ENCODE data around the gene BTK. TPM values are rescaled to one million over a fixed set of nuclear protein-coding genes. Genes with fewer than 3 reads are reported as not detected.
A peak's percentile ranks its signal among the peaks of the same experiment; 100 is the strongest.

Gene BTK
- total and polyA plus RNA-seq, 9 of the 15 experiments (the other 6 are each of a cell fraction or from before 2014, with no cell fraction given): 14.9 to 93.4 (median 65.2) TPM

GRCh38 chrX:101394372-101394771 is 8.4 kb upstream of the BTK start:
- no peaks in the 10 kb centered on the region for H3K27me3 ChIP-seq (ENCODE audit: control insufficient read depth in 2 of 2, insufficient read depth in 2 of 2, low read length in 2 of 2)
- no peak overlapping the region for H2AFZ ChIP-seq (ENCODE audit: low read depth, low read length)
- no peak overlapping the region for H3K4me2 ChIP-seq (ENCODE audit: insufficient read depth, low read length)
- no peak overlapping the region for H3K27ac ChIP-seq (ENCODE audit: extremely low read depth, low read depth, low read length)
- ATAC-seq (no peak), DNase-seq (ENCODE audit: extremely low read depth in 1 of 4, low spot score in 3 of 4) (no peak), FAIRE-seq (no peak)
- ChIA-PET CTCF (ENCODE audit: low intra/inter-chr PET ratio) (no interaction called here), POLR2A (interaction anchor here (1.8 kb wide), 1 partner anchor 9 kb away, joined by 6 read pairs; no protein-coding TSS in a partner anchor)
- BruUV-seq (replicated peaks): no TSS peak
- H4K20me1 ChIP-seq (replicated peaks; ENCODE audit: control insufficient read depth, insufficient read depth, low read length): peaks cover 5% of the 10 kb centered on the region; the same call in 1 of the 2 replicates
- H3K4me3 ChIP-seq: no peak overlapping the region
- H3K9me1 ChIP-seq (ENCODE audit: control insufficient read depth, insufficient read depth, low read length): no peaks in the 10 kb centered on the region
- H3K4me1 ChIP-seq (replicated peaks in 1 of 2; ENCODE audit: control insufficient read depth in 2 of 2, insufficient read depth in 2 of 2, low read length in 2 of 2): peaks cover 0 to 7% of the 10 kb centered on the region in 2 experiments; a peak in 3 of 5 replicates
- in situ Hi-C loops (cut with MboI) (no loop called here), intact Hi-C loops (cut with micrococcal nuclease) (no loop called here)
- H3K9me3 ChIP-seq (replicated peaks; ENCODE audit: control insufficient read depth, insufficient read depth, low read depth, low read length): no peaks in the 10 kb centered on the region
- H3K9ac ChIP-seq (ENCODE audit: insufficient read depth in 1 of 2, low read depth in 2 of 2, low read length in 2 of 2): no peak overlapping the region
- TF ChIP-seq BCOR (IDR thresholded peaks at IDR 0.05): no peak
- no peak for TF ChIP-seq RBM39 (optimal IDR thresholded peaks at IDR 0.05; ENCODE audit: low read depth, low read length)
- TF ChIP-seq MED1 (CRISPR knock-in tag; IDR thresholded peaks at IDR 0.05; ENCODE audit: borderline replicate concordance): no peak
- TF ChIP-seq RBFOX2 (IDR thresholded peaks at IDR 0.05; ENCODE audit: low read depth, low read length): 0 out of 2 replicates have a peak, but pooled peaks have one; percentile 15
- H3K36me3 ChIP-seq (ENCODE audit: control insufficient read depth, insufficient read depth, low read length): peaks cover 58% of the 10 kb centered on the region
- peaks cover 47% of the 10 kb centered on the region for H3K79me2 ChIP-seq (ENCODE audit: control insufficient read depth, insufficient read depth, low read length)

DNA sequence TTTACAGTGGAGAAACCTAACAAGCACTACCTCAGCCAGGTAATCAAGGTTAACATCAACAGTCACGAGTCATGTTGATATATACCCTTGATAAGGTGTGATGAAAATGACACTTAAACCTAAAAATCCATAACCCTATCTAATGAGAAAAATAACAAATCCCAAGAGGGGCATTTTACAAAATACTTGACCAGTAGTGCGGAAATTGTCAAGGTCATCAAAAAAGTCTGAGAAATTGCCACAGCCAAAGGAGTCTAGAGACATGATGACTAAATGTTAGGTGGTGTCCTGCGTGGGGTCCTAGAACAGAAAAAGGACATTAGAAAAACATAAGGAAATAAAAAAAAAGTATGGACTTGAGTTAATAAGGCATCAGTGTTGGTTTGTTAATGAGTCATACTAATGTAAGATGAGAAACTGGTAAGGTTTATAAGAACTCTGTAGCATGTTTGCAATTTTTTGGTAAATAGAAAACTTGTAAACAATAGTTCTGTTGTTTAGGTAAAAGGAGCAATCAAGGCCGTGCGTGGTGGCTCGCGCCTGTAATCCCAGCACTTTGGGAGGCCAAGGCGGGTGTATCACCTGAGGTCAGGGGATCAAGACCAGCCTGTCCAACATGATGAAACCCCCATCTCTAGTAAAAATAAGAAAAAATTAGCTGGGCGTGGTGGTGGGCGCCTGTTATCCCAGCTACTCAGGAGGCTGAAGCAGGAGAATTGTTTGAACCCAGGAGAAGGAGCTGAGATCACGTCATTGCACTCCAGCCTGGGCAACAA is 7.7 kb upstream of the BTK start:
- POLR2A ChIA-PET: interaction anchor here (0.5 to 1.8 kb wide), 2 partner anchors 9 to 87 kb away, joined by 3 to 6 read pairs; no protein-coding TSS in a partner anchor
- H3K27ac ChIP-seq (ENCODE audit: extremely low read depth, low read depth, low read length): peak overlapping the region; percentile 48; the same call in 2 of the 3 replicates
- DNase-seq (ENCODE audit: extremely low read depth in 1 of 4, low spot score in 3 of 4): no peak
- TF ChIP-seq FOXA3 (CRISPR knock-in tag; conservative IDR thresholded peaks at IDR 0.05 in 1 of 2, IDR thresholded peaks at IDR 0.05 in 1 of 2): no peak
- TF ChIP-seq RBM39 (optimal IDR thresholded peaks at IDR 0.05; ENCODE audit: low read depth, low read length): no peak
- TF ChIP-seq HDGF (IDR thresholded peaks at IDR 0.05): no peak
- no peak for TF ChIP-seq HBP1 (CRISPR knock-in tag; IDR thresholded peaks at IDR 0.05)
- TF ChIP-seq, protein P1, sequence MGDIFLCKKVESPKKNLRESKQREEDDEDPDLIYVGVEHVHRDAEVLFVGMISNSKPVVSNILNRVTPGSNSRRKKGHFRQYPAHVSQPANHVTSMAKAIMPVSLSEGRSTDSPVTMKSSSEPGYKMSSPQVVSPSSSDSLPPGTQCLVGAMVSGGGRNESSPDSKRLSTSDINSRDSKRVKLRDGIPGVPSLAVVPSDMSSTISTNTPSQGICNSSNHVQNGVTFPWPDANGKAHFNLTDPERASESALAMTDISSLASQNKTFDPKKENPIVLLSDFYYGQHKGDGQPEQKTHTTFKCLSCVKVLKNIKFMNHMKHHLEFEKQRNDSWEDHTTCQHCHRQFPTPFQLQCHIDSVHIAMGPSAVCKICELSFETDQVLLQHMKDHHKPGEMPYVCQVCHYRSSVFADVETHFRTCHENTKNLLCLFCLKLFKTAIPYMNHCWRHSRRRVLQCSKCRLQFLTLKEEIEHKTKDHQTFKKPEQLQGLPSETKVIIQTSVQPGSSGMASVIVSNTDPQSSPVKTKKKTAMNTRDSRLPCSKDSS (IDR thresholded peaks at IDR 0.05; ENCODE audit: low read depth, partially characterized antibody): no peak
- TF ChIP-seq RBFOX2 (IDR thresholded peaks at IDR 0.05; ENCODE audit: low read depth, low read length): peak; percentile 39; the same call in 1 of the 2 replicates
- no peak for TF ChIP-seq HNRNPK (IDR thresholded peaks at IDR 0.05; ENCODE audit: low read depth, low read length, poor library complexity, severe bottlenecking)

More for the DNA sequence above, 7.7 kb upstream of the BTK start:
- CTCF ChIA-PET (ENCODE audit: low intra/inter-chr PET ratio): no interaction called here
- 74% methylated on average over 8 of the region's 11 CpGs for WGBS (ENCODE audit: insufficient coverage, low coverage, missing lambda C conversion rate)
- Histone ChIP-seq H3K4me3 (no peak overlapping the region), H3K36me3 (ENCODE audit: control insufficient read depth, insufficient read depth, low read length) (peaks cover 58% of the 10 kb centered on the region), H2AFZ (ENCODE audit: low read depth, low read length) (no peak overlapping the region), H3K27me3 (ENCODE audit: control insufficient read depth in 2 of 2, insufficient read depth in 2 of 2, low read length in 2 of 2) (no peaks in the 10 kb centered on the region), H3K9me1 (ENCODE audit: control insufficient read depth, insufficient read depth, low read length) (no peaks in the 10 kb centered on the region), H3K4me2 (ENCODE audit: insufficient read depth, low read length) (peak overlapping the region; percentile 98), H3K9ac (ENCODE audit: insufficient read depth in 1 of 2, low read depth in 2 of 2, low read length in 2 of 2) (peak overlapping the region in 1 of 2 experiments; percentile 99; a peak in 2 of 4 replicates), H3K79me2 (ENCODE audit: control insufficient read depth, insufficient read depth, low read length) (peaks cover 54% of the 10 kb centered on the region), H4K20me1 (replicated peaks; ENCODE audit: control insufficient read depth, insufficient read depth, low read length) (peaks cover 5% of the 10 kb centered on the region; the same call in 1 of the 2 replicates), H3K9me3 (replicated peaks; ENCODE audit: control insufficient read depth, insufficient read depth, low read depth, low read length) (no peaks in the 10 kb centered on the region), H3K4me1 (replicated peaks in 1 of 2; ENCODE audit: control insufficient read depth in 2 of 2, insufficient read depth in 2 of 2, low read length in 2 of 2) (peaks cover 0 to 9% of the 10 kb centered on the region in 2 experiments; a peak in 3 of 5 replicates)
- in situ Hi-C loops (cut with MboI): no loop called here
- intact Hi-C loops (cut with micrococcal nuclease): no loop called here
- FAIRE-seq (no peak), ATAC-seq (no peak)
- BruUV-seq (replicated peaks): no TSS peak
